ENCODE data around the gene SERPINA12. TPM values are rescaled to one million over a fixed set of nuclear protein-coding genes. Genes with fewer than 3 reads are reported as not detected.

Gene SERPINA12
- total and polyA plus RNA-seq, 2 donors (not counting 1 experiment from before 2014, with no cell fraction given) = not detected

DNA sequence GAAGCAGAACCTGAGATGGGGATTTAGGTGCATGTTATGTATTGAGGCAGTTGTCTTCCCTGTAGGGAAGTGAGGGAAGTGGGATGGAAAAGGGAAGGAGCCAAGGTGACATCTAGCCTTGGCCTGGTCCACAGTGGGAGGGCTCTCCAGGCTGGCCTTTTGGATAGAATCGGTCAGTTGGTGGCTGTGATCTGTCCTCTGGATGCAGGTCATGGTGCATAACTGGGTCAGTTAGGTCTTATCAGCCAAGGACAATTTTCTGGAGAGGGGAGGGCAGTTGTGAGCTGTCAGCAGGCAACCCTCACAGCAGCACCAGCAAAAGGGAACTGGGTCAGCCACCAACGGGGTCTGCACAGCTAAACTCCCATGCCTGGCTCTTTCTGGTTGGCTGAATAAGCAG, 9.6 kb downstream of the SERPINA12 start:
- Histone ChIP-seq H3K36me3 (ENCODE audit: control insufficient read depth, insufficient read depth, low read length) (no peaks in the 10 kb centered on the region), H3K79me2 (ENCODE audit: control insufficient read depth, insufficient read depth, low read length) (no peaks in the 10 kb centered on the region), H2AFZ (ENCODE audit: low read length) (no peak overlapping the region), H3K9me3 (ENCODE audit: control insufficient read depth, insufficient read depth, low read depth, low read length) (no peaks in the 10 kb centered on the region), H3K4me2 (ENCODE audit: extremely low read depth, insufficient read depth, low read length) (no peak overlapping the region), H3K4me1 (ENCODE audit: control insufficient read depth, extremely low read depth, insufficient read depth, low read length) (no peaks in the 10 kb centered on the region), H3K27ac (ENCODE audit: insufficient read depth, low read length) (no peak overlapping the region), H3K9ac (ENCODE audit: insufficient read depth, low read length) (no peak overlapping the region), H4K20me1 (ENCODE audit: control insufficient read depth, extremely low read depth, insufficient read depth, low read length) (no peaks in the 10 kb centered on the region), H3K27me3 (ENCODE audit: control insufficient read depth, insufficient read depth, low read length) (no peaks in the 10 kb centered on the region), H3K4me3 (replicated peaks in 1 of 4; ENCODE audit: control extremely low read depth in 1 of 4, insufficient read depth in 1 of 4, low read depth in 3 of 4, low read length in 4 of 4) (no peak overlapping the region)
- TF ChIP-seq EZH2 (IDR thresholded peaks at IDR 0.05; ENCODE audit: low read length, missing control alignments) = no peak
- TF ChIP-seq, protein P1, sequence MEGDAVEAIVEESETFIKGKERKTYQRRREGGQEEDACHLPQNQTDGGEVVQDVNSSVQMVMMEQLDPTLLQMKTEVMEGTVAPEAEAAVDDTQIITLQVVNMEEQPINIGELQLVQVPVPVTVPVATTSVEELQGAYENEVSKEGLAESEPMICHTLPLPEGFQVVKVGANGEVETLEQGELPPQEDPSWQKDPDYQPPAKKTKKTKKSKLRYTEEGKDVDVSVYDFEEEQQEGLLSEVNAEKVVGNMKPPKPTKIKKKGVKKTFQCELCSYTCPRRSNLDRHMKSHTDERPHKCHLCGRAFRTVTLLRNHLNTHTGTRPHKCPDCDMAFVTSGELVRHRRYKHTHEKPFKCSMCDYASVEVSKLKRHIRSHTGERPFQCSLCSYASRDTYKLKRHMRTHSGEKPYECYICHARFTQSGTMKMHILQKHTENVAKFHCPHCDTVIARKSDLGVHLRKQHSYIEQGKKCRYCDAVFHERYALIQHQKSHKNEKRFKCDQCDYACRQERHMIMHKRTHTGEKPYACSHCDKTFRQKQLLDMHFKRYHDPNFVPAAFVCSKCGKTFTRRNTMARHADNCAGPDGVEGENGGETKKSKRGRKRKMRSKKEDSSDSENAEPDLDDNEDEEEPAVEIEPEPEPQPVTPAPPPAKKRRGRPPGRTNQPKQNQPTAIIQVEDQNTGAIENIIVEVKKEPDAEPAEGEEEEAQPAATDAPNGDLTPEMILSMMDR (conservative IDR thresholded peaks at IDR 0.05 in 1 of 2, IDR thresholded peaks at IDR 0.05 in 1 of 2; ENCODE audit: low read depth in 1 of 2, low read length in 2 of 2) = no peak
- DNase-seq (ENCODE audit: low read depth in 2 of 2) = no peak

DNA sequence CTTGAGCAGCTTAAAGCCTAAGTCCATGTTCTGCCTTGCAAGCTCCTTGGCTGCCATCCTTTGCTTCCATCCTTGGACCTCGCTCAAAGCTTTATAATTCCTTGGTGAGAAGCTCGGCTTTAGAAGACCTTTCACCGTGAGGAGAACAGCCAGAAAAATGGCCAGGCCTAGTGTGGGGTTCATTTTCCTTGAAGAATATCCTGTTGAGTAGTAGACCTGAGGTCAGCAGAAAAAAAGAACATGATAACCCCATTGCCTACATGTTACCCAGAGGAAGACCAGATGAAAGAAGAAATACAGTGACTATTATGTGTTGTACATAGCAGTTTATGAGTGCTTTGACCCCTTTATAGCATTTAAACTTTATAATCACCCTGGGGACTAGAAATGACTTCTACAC, 11.1 kb downstream of the SERPINA12 start:
- Histone ChIP-seq H3K9ac (ENCODE audit: insufficient read depth, low read length) (no peak overlapping the region), H3K4me2 (ENCODE audit: extremely low read depth, insufficient read depth, low read length) (no peak overlapping the region), H4K20me1 (ENCODE audit: control insufficient read depth, extremely low read depth, insufficient read depth, low read length) (no peaks in the 10 kb centered on the region), H3K9me3 (ENCODE audit: control insufficient read depth, insufficient read depth, low read depth, low read length) (no peaks in the 10 kb centered on the region), H3K27ac (ENCODE audit: insufficient read depth, low read length) (no peak overlapping the region), H3K36me3 (ENCODE audit: control insufficient read depth, insufficient read depth, low read length) (no peaks in the 10 kb centered on the region), H3K4me3 (replicated peaks in 1 of 4; ENCODE audit: control extremely low read depth in 1 of 4, insufficient read depth in 1 of 4, low read depth in 3 of 4, low read length in 4 of 4) (no peak overlapping the region), H3K79me2 (ENCODE audit: control insufficient read depth, insufficient read depth, low read length) (no peaks in the 10 kb centered on the region), H3K4me1 (ENCODE audit: control insufficient read depth, extremely low read depth, insufficient read depth, low read length) (no peaks in the 10 kb centered on the region), H2AFZ (ENCODE audit: low read length) (no peak overlapping the region), H3K27me3 (ENCODE audit: control insufficient read depth, insufficient read depth, low read length) (no peaks in the 10 kb centered on the region)
- DNase-seq (ENCODE audit: low read depth in 2 of 2) = no peak
- TF ChIP-seq, protein P1 (conservative IDR thresholded peaks at IDR 0.05 in 1 of 2, IDR thresholded peaks at IDR 0.05 in 1 of 2; ENCODE audit: low read depth in 1 of 2, low read length in 2 of 2) = no peak
- TF ChIP-seq EZH2 (IDR thresholded peaks at IDR 0.05; ENCODE audit: low read length, missing control alignments) = no peak

DNA sequence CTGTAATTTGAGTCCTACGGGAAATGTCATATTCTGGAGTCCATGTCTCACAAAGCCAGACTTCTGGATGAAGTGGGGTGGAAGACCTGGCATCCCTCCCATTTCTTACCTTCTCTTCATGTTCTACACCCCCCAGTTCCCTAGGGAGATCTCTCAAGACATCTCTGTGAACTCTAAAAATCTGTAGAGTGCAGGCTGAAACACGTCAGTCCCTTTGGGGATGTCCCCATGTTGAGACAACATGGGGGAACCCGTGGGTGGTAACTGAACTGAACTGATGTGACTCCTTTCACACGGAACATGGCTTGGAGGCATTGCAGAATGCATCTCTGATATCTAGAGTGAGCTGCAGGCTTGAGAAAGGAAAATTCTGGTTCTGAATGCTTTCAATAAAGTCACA, 15.2 kb downstream of the SERPINA12 start:
- Histone ChIP-seq H3K27ac (ENCODE audit: insufficient read depth, low read length) (no peak overlapping the region), H3K9ac (ENCODE audit: insufficient read depth, low read length) (no peak overlapping the region), H3K4me1 (ENCODE audit: control insufficient read depth, extremely low read depth, insufficient read depth, low read length) (no peaks in the 10 kb centered on the region), H3K79me2 (ENCODE audit: control insufficient read depth, insufficient read depth, low read length) (no peaks in the 10 kb centered on the region), H3K4me2 (ENCODE audit: extremely low read depth, insufficient read depth, low read length) (no peak overlapping the region), H3K9me3 (ENCODE audit: control insufficient read depth, insufficient read depth, low read depth, low read length) (no peaks in the 10 kb centered on the region), H3K27me3 (ENCODE audit: control insufficient read depth, insufficient read depth, low read length) (no peaks in the 10 kb centered on the region), H3K36me3 (ENCODE audit: control insufficient read depth, insufficient read depth, low read length) (no peaks in the 10 kb centered on the region), H2AFZ (ENCODE audit: low read length) (no peak overlapping the region), H3K4me3 (replicated peaks in 1 of 4; ENCODE audit: control extremely low read depth in 1 of 4, insufficient read depth in 1 of 4, low read depth in 3 of 4, low read length in 4 of 4) (no peak overlapping the region), H4K20me1 (ENCODE audit: control insufficient read depth, extremely low read depth, insufficient read depth, low read length) (no peaks in the 10 kb centered on the region)
- no peak for DNase-seq (ENCODE audit: low read depth in 2 of 2)
- TF ChIP-seq, protein P1 (conservative IDR thresholded peaks at IDR 0.05 in 1 of 2, IDR thresholded peaks at IDR 0.05 in 1 of 2; ENCODE audit: low read depth in 1 of 2, low read length in 2 of 2) = no peak
- TF ChIP-seq EZH2 (IDR thresholded peaks at IDR 0.05; ENCODE audit: low read length, missing control alignments) = no peak
